Measurements from ENCODE around the gene LITAF.

GRCh38 chr16:11542069-11542744, 44.5 kb downstream of the LITAF start:
- TF ChIP-seq YY1 (IDR thresholded peaks at IDR 0.05; ENCODE audit: low read depth) (no peak), CTCF (IDR thresholded peaks at IDR 0.05) (no peak), GABPA (IDR thresholded peaks at IDR 0.05; ENCODE audit: low read depth) (no peak), RCOR1 (IDR thresholded peaks at IDR 0.05; ENCODE audit: low read length) (no peak), PBX3 (IDR thresholded peaks at IDR 0.05) (no peak), SIN3A (IDR thresholded peaks at IDR 0.05; ENCODE audit: borderline replicate concordance, low read depth, low read length) (no peak), EP300 (IDR thresholded peaks at IDR 0.05; ENCODE audit: borderline replicate concordance in 1 of 2, low read depth in 1 of 2, low read length in 1 of 2) (no peak), MXI1 (IDR thresholded peaks at IDR 0.05; ENCODE audit: low read depth, low read length) (no peak), POLR2AphosphoS5 (IDR thresholded peaks at IDR 0.05; ENCODE audit: low read depth, low read length) (no peak), USF1 (IDR thresholded peaks at IDR 0.05; ENCODE audit: borderline replicate concordance, low read depth) (no peak), ZBTB33 (IDR thresholded peaks at IDR 0.05; ENCODE audit: borderline replicate concordance, low read depth) (no peak), EZH2phosphoT487 (IDR thresholded peaks at IDR 0.05; ENCODE audit: borderline replicate concordance, low read depth) (no peak), ELF1 (IDR thresholded peaks at IDR 0.05) (no peak), USF2 (IDR thresholded peaks at IDR 0.05; ENCODE audit: borderline replicate concordance, low read depth, low read length) (no peak)

All from SK-N-SH (cell line).